Astrocyte (in vitro differentiated cells and primary cell): ENCODE measurements around the gene BEND6.

Experiments
- CTCF ChIP-seq: IDR thresholded peaks from 2 replicates; pipeline ENCODE4 v1.5.1; 2011; ENCODE audit warnings: low read depth, mild to moderate bottlenecking, inconsistent platforms, low read length, moderate library complexity; ENCODE audit not compliant: insufficient read depth
- EZH2 ChIP-seq: IDR thresholded peaks from 2 replicates; pipeline ENCODE4 v1.6.1; 2012; ENCODE audit warnings: mild to moderate bottlenecking, low read length, inconsistent platforms; ENCODE audit not compliant: insufficient read depth

DNA sequence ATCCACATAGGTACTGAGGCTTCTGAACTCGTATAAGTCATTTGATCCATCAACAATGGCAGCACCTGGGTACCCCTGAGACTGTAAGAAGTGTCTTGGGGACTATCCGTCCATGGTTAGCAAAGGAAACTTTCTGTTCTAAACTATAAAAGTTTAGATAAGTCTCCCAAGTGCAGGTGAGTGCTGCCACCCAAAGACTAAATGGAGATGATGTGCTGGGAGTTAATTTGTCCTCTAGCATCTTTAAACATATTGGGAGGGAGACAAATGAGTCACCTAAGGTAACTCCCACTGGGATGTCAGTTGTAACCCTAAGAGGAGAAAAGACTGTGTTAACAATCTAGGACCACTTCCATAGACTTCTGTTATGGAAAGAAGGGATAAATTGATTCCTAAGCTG lies 6.2 kb downstream of the BEND6 start:
- TF ChIP-seq CTCF (no peak), EZH2 (no peak)
